HG02759 (cell line): ENCODE measurements around the gene PACSIN2.
A peak's percentile ranks its signal among the peaks of the same experiment; 100 is the strongest.

Source experiments
- ATAC-seq: cut with Tn5 transposase; IDR thresholded peaks from one replicate; pipeline ENCODE4 v1.9.1; 2021; ENCODE audit warnings: mild to moderate bottlenecking, moderate library complexity; ENCODE audit not compliant: unreplicated experiment

Gene PACSIN2

GRCh38 chr22:42868751-42869251 is 146.1 kb downstream of the PACSIN2 start:
- ATAC-seq, result no peak

- ATAC-seq, result no peak
Observed at GRCh38 chr22:42866100-42866499, 148.8 kb downstream of the PACSIN2 start.

DNA sequence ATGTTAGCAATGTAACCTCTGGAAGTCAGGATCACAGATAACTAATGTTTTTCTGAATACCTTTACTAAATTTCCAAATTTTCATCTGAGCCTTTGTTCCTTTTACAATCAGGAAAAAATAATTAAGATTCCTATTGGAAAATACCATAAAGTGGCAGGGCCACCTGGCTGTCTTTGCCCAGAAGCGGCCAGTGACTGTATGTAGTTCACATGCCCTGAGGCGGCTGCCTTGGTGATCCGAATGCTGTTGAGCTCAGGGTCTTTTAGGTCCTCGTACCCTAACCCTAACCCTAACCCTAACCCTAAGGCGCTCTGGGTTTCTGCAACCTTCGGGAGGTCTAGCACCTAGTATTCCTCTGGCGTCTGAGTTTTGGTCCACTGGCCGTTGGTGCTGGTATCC is 149.4 kb downstream of the PACSIN2 start:
- ATAC-seq, result no peak

DNA sequence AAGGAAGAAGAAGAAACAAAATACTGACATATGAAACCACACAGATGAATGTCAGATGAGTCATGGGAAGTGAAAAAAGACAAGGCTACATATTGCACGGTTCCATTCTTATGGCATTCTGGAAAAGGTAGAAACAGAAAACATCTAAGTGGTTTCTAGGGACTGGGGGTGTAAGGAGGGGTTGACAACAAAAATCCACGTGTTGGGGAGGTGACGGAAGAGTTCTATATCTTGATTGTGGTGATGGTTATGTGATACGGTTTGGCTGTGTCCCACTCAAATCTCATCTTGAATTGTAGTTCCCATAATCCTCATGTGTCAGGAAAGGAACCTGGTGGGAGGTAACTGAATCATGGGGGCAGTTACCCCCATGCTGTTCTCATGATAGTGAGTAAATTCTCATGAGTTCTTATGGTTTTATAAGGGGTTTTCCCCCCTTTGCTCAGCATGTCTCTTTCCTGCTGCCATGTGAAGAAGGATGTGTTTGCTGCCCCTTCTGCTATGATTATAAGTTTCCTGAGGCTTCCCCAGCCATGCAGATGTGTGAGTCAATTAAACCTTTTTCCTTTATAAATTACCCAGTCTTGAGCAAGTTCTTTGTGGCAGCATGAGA is 151.5 kb downstream of the PACSIN2 start:
- ATAC-seq, result no peak

DNA sequence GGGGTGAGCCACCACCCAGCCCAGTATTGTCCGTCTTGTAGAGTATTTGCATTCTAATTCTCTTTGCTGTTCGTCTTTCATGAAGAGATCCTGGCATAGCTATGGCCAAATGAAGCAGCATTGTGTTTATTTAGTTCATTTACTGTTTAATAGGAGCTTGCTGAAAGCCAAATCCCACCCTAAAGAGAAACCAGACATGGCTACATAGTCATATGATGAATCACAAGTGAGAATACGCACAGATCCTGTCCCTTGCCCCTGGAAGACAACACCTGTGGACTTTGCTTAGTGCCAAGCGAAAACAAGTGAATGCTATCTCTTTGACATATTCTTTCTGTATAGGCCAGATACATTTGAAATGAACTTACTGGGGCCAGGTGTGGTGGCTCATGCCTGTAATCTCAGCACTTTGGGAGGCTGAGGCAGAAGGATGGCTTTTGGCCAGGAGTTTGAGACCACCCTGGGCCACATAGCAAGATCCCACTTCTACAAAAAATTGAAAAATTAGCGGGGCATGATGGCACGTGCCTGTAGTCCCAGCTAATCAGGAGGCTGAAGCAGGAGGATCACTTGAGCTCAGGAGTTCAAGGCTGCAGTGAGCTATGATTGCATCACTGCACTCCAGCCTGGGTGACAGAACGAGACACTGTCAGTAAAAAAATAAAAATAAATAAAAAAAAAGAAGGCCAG is 152.8 kb downstream of the PACSIN2 start:
- no peak for ATAC-seq

DNA sequence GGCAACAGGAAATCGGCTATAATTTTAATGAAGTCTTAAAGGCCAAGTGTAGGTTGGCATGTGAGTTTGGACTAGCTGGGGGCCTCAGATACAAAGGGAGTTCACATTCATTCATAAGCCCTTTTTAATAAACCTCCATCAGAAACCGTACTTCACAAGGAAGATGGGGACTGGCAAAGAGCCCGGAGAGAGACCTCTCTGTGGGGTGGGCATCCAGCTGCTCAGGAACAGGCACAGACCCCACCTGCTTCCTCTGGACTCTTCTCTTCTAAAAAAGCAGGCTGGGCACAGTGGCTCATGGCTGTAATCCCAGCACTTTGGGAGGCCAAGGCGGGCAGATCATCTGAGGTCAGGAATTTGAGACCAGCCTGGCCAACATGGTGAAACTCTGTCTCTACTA is 154.0 kb downstream of the PACSIN2 start:
- ATAC-seq, result no peak

GRCh38 chr22:42857845-42858481 is 157.0 kb downstream of the PACSIN2 start:
- ATAC-seq, result no peak

DNA sequence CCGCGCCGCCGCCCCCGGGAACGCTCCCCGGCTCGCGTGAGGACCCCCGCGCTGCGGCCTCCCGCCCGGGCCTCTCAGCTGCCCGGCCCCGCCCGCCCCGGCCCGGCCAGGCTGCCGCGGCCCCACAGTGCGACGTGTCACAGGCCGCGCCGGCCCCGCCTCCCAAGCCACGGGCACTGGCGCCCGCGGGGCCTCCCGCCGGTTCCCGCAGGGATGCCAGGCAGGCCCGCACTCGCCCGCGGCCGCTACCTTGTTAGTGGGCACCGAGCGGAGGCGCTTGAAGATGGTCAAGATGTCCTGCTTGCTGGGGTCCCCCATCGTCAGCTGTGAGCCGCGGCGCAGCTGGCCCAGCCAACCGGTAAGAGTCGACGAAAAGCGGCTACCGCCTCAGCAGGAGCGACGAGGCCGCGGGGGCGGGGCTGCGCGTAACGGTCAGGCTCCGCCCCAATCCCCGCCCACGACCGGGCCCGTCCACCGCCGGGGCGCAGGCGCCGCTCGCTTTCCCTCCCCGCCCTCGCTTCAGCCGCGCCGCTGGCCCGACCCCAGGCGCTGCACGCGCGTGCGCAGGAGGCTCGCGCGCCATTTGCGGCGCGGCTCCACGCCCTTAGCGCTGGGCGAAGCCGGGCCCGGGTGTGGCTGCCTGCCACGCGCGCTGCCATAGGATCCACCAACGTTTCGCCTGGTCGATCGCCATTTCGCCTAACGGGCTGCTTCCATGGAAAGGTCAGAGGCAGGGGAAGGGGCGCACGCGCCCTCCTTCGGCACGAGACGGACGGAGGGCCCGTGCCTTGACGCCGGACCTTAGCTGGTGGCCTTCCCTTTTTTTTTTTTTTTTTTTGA is 157.9 kb downstream of the PACSIN2 start, which contains the start of gene ARFGAP3:
TSS of gene ARFGAP3 (minus strand) at position 409 of the 840 bp plus-strand sequence. CDS start at position 318, 91 bp downstream.
- ATAC-seq, result peak; percentile 87

DNA sequence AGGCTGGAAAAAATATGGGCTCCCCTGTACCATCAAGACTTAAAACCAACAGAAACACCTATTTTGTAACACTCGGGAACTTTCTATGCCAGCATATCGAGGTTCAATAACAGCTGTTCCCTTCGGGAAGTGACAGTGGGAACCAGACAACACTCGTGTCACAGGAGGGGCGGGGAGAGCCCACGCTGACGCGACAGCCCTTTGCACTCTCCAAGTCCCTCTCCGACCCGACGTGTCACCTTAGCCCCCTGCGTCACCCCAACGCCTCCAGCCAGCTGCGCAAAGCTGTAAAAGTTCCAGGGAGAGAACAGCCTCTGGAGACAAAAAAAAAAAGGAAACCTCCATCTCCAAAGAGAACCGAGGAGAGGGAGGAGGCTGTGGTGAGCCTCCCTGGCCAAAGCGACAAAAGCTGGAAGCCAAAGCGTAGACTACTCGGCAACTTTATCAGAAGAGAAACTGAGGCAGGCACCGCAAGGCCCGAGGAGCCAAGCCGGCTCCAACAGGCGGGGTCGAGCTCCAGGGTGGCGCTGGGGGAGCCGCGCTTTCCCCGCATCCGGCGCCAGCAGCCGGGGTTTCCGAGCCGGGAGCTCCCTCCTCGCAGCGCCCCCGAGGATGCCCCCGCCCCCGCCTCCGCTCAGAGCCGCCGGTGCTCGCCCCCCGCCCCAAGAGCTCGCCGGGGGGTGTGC is 158.6 kb downstream of the PACSIN2 start:
- ATAC-seq, result peak; percentile 27

GRCh38 chr22:42855721-42856120 is 159.2 kb downstream of the PACSIN2 start:
- ATAC-seq, result no peak

DNA sequence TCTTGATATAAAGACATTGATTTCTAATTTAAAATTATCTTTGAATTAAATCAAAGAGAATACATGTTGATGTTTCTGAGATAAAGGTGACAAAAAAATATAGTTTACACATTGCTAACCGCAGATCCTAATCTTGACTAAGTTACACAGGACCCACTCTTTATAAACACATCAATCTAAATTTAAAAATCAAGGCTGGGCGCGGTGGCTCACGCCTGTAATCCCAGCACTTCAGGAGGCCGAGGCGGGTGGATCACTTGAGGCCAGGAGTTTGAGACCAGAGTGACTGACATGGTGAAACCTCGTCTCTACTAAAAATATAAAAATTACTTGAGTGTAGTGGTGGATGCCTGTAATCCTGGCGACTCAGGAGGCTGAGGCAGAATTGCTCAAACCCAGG is 159.7 kb downstream of the PACSIN2 start:
- no peak for ATAC-seq

GRCh38 chr22:42848941-42849550 is 165.9 kb downstream of the PACSIN2 start:
- no peak for ATAC-seq

DNA sequence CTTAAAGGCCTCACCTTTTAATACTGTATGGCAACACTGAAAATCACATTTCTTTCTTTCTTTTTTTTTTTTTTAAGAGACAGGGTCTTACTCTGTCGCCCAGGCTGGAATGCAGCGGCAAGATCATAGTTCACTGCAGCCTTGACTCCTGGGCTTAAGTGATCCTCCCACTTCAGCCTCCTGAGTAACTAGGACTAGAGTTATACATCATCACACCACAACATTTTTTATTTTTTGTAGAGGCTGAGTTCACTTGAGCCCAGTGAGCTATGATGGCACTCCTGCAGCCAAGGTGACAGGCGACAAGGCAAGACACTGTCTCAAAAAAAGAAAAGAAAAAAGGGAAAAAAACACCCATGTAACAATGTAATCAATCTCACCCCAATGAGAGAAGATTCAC is 167.8 kb downstream of the PACSIN2 start:
- no peak for ATAC-seq

DNA sequence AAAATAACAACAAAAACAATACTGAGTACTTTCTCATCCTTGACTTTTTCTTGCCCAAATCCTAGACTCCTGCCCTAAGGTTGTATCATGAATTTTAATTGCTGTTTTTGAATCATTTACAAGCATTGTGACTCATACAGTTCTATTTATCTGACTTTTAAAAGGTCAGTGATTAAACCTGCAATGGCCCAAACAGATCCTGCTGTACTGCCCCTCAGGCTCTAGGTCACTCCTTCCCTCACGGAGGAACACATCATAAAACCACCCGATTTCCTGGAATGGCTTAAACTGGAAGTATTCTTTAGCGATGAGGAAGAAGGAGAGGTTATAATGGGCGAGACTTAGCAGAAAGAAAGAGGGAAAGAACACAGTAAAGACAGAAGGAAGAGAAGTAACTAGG is 170.2 kb downstream of the PACSIN2 start:
- ATAC-seq, result no peak

DNA sequence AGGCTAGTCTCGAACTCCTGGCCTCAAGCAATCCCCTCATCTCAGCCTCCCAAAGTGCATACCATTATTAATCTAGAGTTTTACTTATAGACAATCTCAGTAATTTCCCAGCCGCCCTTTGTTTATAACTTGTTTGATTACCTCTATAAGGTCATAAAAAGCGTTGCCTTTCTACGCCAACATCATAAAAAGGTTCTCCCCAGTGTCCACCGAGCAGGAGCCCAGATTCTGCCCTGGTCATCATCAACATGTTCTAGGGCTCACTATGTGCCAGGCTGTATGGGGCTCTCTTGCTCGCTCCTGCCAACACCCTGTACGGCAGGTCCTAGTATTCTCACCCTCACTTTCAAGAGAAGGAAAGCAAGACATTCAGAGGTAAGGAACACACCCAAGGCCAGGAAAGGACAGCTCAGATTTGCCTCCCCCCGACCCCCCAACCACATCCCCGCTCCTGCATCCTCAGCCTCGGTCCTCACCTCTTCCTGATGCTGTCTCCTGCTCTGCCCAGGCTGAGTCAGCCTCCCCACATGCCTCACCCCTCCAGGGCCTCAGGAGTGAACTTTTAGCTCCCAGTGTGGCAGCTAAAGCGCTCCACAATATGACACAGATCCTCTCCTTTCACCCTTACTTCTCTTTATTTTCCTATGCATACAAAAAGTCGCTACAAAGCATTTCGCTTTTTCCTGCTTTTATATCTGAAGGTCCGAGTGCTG is 172.1 kb downstream of the PACSIN2 start:
- no peak for ATAC-seq

DNA sequence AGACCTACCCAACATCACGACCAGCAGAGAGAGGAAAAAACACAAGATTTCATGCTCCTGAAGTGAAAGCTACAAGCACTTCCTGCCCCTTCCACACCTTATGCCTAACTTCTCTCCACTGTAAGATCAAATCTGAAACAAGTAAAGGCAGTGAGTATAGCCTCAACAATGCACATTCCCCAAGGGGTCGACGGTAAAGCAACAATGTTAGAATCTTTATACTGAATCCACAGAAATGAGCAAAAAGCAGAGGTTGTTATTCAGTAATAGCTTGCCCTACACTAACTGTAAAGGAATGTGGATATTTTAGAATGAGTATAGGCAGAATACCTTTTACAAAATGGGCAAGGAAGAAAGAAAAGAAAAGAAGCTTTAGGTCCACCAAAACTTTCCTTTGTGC is 173.5 kb downstream of the PACSIN2 start:
- no peak for ATAC-seq

DNA sequence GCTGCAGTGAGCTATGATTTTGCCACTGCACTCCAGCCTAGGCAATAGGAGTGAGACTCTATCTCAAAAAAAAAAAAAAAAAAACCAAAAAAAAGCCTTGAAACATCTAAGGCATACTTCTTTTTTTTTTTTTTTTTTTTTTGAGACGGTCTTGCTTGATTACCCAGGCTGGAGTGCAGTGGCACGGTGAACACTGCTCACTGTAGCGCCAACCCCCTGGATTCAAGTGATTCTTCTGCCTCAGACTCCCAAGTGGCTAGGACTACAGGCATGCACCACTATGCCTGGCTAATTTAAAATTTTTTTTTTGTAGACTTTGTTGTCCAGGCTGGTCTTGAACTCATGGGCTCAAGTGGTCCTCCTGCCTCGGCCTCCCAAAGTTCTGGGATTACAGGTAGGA is 177.4 kb downstream of the PACSIN2 start:
- ATAC-seq, result no peak

- ATAC-seq, result no peak
Observed at GRCh38 chr22:42836026-42836425, 178.9 kb downstream of the PACSIN2 start.

GRCh38 chr22:42834177-42834949 is 180.6 kb downstream of the PACSIN2 start:
- no peak for ATAC-seq
